HG03139 (cell line): Measurements from ENCODE around the gene PLSCR4.

Source experiments
- ATAC-seq: cut with Tn5 transposase; IDR thresholded peaks from one replicate; pipeline ENCODE4 v1.9.1; 2021; ENCODE audit not compliant: unreplicated experiment

Gene PLSCR4

DNA sequence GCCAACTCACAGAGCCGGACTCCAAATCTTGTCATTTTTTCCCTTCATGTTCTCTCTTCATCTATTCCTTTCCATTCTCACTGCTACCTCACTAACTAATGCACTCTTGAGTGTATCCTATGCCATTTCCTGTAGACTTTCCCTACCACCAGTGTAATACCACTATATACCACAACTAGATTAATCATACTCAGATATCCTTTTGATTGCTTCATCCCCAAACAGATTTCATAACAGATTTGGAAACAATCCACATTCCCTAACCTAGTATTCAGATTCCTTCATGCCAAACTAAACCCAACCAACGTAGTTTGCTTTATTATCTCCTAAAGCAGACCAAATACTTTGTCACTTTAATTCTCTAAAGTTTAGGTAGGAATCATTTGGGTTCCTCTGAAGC is 87.3 kb downstream of the PLSCR4 start:
- ATAC-seq, result no peak

DNA sequence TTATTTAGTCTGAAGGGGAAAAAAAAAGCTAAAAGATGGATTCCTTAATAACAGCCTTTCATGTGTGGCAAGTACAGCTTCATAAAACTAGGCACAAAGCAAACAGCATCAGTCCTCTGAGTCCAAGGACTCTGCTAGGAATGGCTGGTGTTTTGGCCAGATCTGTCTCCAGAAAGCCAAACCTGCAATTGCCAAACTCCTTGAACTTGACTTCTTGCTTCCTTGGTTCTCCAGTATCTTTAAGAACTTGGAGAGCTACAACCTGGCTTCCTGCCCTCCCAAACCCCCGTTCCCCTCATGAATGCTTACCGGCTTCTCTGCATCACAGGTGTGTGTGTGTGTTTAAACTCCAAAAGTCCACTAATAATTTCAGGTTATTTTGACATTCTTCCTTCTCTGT is 88.3 kb downstream of the PLSCR4 start:
- ATAC-seq, result no peak

DNA sequence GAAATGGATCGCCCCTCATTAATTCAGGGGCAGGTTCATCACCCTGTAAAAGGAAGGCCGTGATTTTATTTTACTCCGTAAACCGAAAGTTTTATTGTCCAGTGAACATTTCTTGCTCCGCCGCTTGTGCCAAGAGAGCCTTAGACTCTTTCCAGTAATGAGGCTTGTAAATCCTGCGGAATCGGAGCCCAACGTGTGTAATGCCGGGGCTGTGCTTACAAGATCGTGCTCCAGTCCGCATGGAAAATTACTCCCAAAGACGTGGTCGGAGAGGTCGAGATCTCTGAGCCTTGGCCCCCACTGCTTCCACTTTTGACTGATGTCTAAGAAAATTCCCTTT is 89.3 kb downstream of the PLSCR4 start:
- no peak for ATAC-seq

DNA sequence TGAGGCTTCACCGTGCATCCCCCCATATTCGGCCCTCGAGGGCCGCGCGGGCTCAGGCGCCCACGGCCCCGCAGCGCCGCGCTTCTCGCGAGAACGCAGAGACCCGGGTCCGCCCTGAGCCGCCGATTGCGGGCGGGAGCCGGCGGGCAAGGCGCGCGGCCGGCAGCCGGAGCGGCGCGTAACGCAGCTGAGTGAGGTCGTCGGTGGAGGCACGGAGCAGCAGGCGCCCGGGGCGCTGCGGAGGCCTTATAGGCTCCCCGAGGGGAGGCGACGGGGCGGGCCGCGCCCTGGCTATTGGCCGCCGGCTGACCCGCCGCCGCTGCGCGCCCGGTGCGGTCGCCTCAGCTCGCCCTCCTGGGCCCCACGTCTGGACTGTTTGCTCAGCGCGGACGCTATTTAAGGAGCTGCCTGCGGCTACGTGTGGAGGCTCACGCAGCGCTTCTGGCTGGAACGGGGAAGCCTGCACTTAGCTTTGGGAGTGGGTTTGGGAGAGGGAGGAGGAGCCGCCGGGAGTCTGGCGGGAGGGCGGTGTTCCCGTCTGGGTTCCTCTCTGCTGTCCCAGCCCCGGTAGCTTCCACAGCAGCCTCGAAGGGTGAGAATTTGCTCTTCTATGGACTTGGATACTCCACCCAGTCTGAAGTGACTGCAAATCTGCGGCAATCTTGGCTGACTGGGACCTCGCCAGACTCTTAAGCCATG is 89.8 kb downstream of the PLSCR4 start, which contains the start of gene PLOD2:
Gene PLOD2, minus strand, starts transcription at position 221 of the 699 bp plus-strand sequence. Its CDS starts 195 bp downstream, at position 26.
- peak; percentile 49 for ATAC-seq

DNA sequence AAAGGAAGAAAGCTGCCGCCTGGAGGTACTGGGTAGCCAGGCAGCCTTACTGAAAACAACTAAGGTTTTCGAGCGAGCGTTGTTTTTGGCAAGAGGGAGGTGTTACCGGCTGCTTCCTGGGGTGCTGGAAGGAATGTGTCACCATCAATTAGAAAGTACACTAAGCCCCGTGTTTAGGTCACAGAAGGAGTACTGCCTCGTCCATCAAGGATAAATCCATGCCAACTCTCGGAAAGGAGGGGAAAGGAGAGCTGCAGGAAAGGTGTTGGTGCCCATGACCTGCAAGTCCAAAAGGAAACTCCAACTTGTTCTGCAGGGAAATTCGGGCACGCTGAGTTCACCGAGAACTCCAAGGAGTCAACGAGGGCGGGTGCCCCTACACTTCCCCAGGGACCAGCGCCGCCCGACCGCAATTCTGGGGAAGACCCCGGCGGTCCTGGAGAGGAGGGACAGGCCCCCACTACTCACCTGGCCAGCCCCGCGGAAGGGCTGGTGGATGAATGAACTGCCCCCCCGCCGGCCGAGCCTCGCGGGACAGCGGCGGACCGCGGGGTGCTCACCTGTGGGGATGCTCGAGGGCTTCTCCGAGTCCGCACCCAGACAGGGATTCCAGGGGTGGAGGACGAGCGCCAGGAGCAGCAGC is 90.5 kb downstream of the PLSCR4 start:
- no peak for ATAC-seq

DNA sequence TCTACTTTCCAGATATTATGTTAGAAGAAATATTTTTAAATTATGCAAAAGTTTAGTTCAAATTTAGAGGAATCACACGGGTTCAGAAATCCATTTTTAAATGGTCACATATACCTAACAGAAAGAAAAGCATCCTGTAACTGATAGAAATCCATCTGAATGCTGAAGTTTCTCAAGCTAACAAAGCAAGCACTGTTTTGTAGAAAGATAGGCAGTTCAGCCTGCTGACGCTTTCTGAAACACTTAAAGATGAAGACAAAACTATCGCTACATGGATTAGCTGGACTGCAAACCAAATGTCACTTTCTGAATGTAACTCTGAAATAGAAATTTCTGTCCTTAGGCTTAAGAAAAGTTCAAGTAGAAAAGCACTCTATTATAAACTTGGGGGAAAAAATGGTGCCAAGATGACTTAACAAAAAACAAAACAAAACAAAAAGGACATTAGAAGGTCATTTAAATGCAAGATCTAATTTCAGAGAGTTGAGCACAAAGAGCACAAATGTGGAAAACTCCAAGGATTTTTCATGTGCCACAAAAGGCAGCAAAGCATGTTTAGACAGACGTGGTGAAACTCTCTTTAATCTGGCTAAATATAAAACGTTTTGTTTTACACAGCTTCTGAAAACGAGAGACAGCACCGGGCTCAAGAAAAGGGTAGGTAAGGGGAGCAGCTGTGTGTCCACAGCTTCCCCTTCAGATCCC is 91.1 kb downstream of the PLSCR4 start:
- no peak for ATAC-seq

DNA sequence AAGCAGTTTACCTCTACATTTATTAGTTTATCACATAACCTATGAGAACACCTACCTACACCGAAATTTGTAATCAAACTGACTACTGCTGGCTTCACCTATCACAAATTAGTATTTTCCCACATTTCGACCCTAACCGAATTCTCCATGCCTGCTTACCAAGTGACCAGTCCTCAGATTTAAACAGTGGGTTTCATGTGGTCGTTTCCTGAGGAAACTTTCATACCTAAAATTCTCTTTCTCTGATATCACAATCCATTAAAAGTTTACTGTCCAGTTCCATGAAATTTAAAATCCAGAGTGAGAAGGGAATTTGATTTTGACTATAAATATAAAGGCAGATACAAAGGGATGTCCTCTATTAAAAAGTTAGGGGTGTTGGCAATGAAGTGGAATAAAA is 91.9 kb downstream of the PLSCR4 start:
- ATAC-seq, result no peak

DNA sequence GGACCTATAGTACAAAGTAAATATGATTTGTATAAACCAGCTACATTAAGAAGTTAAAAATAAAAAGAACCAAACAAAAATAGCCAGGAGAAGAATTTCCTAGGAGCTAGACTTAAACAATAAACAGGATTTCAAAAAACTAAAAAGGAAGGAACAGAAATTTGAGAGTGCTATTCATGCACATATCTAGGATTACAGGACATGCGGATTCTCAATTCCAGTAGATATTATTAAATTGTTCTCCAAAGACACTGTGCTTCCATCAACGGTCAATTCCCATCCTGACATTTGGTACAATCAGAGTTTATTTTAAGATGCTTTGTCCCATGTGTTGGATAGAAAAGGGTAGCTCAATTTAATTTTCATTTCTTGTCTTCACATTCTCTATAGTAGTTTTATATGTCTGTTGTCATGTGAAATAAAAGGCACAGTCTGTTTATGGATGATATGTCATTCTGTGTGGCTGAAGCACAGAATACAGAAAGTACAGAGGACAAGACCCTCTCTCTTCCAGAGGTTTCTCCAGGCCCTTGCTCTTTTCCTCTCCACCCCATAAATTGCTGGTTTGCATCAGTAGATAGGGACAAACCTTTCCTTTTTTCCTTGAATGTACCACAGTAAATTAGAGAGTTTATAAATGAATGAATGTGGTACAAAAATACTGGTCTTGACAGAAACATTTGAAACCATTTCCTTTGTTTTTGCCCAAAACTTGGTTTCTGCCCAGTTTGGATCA is 93.4 kb downstream of the PLSCR4 start:
- ATAC-seq, result no peak

DNA sequence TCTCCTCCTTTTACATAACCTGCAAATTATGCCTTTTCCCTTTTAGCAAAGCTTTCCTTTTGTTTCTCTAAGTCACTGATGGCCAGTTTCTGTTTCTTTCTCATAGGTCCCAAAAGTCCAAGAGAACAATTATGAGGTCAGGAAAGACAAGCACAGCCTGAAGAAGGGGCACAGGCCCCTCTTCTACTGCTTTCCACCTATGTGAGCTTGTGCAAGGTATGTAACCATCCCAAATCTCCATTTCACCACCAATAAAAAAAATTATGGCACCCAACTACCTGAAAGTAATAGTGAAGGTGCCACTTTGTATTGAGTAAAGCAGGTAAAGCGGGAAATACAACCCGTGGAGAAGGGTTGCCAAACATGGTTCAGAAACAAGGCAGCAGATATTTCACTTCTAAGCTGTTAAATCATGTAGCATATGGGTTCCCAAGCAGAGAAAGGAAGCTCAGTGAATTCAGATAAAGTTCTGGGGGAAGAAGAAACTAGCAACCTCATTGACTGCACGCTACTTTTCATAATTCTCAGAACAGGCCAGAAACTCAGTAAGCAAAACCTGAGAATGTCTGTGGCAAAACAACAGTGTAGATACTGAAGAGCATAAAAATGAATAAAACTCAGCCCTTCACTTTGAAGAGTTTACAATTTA is 94.1 kb downstream of the PLSCR4 start:
- ATAC-seq, result no peak

DNA sequence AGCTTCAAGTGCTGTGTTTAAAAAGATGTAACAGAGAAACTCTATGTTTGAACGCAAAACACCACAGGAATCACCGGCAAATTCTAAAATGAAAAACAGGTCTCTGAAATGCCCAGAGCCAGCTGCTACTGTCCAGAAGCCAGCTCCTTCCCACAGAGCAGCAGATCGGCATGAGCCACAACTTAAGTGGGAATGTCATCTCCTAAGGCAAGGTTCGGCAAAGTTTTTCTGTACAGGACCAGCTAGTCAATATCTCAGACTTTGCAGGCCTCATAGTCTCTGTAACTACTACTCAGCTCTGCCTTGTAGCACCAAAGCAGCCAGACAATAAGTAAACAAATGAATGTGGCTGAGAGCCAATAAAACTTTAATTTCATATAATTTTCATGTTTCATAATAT is 94.8 kb downstream of the PLSCR4 start:
- no peak for ATAC-seq

DNA sequence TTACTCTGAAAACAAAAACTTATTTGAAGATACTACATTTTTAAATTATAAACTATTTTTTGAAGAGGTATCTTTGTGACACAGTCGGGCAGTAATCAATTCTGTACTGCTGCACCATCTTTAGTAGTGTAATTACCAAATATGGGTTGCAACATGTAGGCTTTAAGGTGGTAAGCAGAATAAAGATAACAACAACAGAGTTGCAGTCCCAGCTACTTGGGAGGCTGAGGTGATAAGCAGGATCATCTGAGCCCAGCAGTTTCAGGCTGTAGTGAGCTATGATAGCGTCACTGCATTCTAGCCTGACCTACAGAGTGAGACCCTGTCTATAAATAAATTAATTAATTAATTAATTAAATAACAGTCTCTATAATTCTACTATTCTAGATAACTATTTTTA is 95.9 kb downstream of the PLSCR4 start:
- no peak for ATAC-seq

DNA sequence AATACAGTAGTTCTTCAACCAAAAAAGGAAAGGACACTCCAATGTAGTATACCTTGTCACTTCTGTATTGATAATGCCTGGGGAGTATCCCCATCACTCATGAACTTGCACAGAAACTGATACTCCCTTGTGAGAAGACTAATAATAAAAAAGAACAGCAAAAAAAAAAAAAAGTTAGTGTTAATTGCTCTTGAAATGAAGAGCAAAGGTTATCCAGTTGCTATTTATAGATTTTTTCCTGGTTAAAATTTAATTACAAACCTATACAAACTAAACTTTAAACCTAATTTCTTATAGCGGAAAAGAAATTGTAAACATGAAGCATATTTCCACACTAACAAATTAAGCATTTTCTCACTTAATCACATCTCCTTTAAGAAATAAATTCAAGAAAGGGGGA is 96.6 kb downstream of the PLSCR4 start:
- ATAC-seq, result no peak

DNA sequence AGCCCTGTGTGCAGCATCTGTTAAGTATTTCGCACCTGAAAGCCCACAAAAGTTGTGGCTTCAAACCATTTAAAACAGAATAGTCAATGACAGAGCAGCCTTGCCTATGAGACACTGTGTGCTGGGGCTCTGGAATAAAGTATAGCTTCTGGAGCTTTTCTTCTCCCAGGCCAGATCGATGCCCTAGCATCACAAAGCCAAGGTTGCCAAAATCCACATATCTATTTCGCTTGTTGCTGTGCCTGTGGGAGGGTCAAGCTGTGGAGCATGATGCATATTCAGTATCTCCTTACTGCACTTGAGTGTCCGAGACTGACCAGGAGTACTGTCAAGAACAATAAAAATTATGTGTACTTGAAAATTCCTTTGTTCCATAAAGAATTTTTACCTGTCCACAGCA is 97.5 kb downstream of the PLSCR4 start:
- no peak for ATAC-seq

DNA sequence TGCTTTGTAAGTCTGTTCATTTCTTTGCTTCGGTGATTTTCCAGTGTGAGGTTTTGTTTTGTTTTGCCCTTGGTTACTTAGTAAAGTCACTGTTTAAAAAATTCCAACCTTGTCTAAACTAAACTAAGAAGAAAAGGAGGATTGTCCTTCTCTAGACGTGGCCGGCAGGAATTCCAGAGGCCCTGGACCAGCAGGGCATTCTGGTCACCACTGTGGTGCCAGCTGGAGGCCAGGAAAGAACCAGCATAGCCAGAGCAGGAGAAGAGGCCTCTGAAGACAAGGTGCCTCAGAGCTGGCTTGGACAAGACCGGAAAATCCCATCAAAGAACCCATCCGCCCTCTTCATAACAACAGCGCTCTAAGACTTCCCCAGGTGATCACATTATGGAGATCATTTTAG is 98.1 kb downstream of the PLSCR4 start:
- no peak for ATAC-seq

DNA sequence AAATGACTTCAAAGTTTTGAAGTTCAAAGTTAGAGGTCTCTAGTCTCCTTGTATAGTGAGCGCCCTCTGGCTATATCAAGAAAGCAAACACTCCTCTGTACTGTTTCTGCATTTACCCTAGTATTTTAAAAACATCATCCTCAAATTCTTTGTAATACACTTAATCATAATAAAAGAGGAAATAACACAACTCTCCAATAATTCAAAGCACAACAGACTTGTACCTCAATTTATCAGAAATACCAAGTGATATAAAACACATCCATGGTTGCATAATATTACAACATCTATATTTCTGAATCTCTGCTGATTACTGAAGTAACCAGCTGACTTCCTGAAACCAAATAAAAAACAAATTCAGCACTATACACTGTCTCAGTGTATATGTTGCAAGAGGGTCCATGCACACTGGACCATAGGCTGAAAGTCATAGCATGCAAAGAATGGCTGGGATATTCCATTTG is 102.4 kb downstream of the PLSCR4 start:
- no peak for ATAC-seq

DNA sequence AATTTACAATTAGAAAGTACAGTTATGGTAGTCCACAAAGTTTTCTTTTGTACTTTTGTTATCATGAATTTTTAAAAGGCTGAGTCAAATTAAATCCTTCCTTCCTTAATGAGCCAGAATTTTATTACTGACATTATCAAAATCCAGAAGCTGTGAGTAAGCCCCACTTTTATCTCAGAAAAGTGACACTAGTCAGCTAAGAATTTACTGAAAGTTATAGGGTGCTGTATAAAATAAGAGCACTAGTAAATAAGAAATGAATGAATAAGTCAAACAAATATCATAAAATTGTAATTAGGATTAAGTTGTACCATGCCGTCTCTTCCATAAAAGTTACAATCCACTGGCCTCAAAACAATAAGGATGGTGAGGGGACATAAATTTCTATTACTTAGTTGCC is 105.3 kb downstream of the PLSCR4 start:
- no peak for ATAC-seq

DNA sequence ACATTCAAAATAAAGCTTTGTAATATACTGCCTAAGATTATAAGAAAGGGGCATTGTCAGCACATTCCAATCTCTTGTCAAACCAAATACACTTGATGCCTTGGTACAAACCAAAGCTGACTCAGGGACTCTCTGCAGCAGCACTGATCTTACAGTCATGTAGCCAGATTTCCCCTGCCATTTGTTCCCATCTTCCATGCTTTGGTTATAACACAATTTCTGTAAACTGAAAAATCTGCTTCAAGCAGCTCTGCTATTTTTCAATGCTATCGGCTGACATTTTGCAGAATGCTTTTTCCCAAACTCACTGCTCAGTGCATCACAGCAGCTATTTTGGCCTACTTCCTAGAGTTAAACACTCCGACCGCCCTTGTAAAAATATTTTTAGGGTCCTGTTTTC is 108.1 kb downstream of the PLSCR4 start:
- ATAC-seq, result no peak
